ENCODE data around the gene PAM. TPM values are rescaled to one million over a fixed set of nuclear protein-coding genes. Genes with fewer than 3 reads are reported as not detected.

PAM gene
- 194 and 278 TPM in 2 replicates for total RNA-seq

DNA sequence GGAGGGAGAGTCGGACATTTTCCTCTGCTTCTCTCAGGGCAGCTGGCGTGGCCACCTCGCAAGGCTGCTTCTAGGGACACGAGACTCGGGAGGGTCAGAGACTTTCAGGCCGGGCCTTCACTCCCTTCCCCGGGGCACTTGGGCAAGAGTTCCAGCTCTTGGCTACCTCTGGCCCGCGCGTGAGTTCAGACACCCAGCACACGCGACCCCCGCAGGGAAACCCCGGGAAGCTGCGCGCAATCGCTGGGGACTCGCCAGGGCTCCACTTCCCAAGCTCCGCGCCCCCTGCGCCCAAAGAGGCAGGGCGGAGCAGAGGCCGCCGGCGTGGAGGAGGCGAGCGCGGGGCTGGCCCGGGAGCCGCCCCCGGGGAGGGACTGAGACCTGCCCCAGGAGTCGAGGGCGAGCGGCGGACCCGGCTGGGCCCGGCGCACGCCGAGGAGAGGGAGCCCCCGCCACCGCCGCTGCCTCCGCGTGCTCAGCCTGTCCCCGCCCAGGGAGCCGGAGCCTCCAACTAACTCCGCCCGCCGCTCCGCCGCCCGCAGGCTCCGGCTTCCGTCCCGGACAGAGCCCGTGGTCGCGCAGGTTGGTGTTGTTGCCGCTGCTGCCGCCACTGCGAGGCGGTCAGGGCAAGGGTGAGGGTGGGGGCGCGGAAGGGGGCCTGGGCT lies at the start of gene PAM:
TSS of gene PAM (plus strand) at position 539 of the 665 bp plus-strand sequence. CDS start 110,891 bp downstream, outside the sequence.

All from placental epithelial cell (primary cell).